Measurements from ENCODE around the gene LRFN5. TPM values are rescaled to one million over a fixed set of nuclear protein-coding genes. Genes with fewer than 3 reads are reported as not detected.

Gene LRFN5
- total and polyA plus RNA-seq, 2 experiments from 2014 or later, result 0.54 TPM

DNA sequence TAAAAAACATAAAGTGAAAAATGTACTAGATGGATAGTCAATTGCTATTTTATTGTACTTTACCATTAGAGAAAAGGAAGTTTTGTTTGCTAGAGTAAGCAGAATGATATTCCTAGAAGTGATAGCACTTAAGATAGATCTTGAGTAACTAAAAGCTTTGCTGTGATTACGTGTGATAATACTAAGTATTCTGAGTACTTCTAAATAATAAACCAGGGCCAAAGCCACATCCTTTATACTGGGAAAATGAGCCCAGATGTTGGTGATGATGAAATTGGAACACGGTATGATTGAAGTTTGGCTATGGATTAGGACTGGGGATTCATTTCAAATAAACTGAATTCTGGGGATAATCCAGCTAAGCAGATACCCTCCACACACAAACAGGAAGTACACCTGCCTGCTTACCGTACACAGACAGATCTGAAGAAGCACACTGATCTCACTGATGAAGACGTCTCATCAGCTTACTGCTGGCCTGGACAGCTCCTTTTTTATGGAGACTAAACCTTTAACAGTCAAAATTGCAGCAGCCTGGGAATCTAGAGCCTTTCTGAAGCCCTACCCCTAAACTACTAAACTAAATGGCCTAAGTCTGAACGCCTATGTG lies 199.8 kb downstream of the LRFN5 start:
- no peaks in the 10 kb centered on the region for H3K36me3 ChIP-seq (ENCODE audit: low read depth)
- no peak for DNase-seq
- H3K9me2 ChIP-seq (ENCODE audit: insufficient read depth), result no peaks in the 10 kb centered on the region
- H3K9me3 ChIP-seq (ENCODE audit: low read depth), result no peaks in the 10 kb centered on the region
- H3K27me3 ChIP-seq (replicated peaks; ENCODE audit: insufficient read depth), result no peaks in the 10 kb centered on the region
- no peak overlapping the region for H3K4me2 ChIP-seq (ENCODE audit: unreplicated experiment)
- no peak overlapping the region for H3K9ac ChIP-seq
- no peaks in the 10 kb centered on the region for H3F3A ChIP-seq (ENCODE audit: insufficient read depth)
- in situ Hi-C loops (cut with MboI), result no loop called here
- H3K4me1 ChIP-seq (ENCODE audit: insufficient read depth), result no peaks in the 10 kb centered on the region
- H3K27ac ChIP-seq, result no peak overlapping the region
- TF ChIP-seq EZH2 (IDR thresholded peaks at IDR 0.05; ENCODE audit: insufficient read depth, poor library complexity, severe bottlenecking) (no peak), EZH2phosphoT487 (IDR thresholded peaks at IDR 0.05; ENCODE audit: insufficient read depth, low read depth) (no peak)
- H3K4me3 ChIP-seq, result no peak overlapping the region
- H4K20me1 ChIP-seq (ENCODE audit: insufficient read depth), result no peaks in the 10 kb centered on the region
- 40 to 43% methylated on average over 5 of the region's 5 CpGs for WGBS, 2 experiments (ENCODE audit: low coverage in 1 of 2, low lambda C conversion rate in 2 of 2, missing lambda C conversion rate in 2 of 2)
- H2AFZ ChIP-seq, result no peak overlapping the region
- no peaks in the 10 kb centered on the region for H3K79me2 ChIP-seq (ENCODE audit: insufficient read depth)

DNA sequence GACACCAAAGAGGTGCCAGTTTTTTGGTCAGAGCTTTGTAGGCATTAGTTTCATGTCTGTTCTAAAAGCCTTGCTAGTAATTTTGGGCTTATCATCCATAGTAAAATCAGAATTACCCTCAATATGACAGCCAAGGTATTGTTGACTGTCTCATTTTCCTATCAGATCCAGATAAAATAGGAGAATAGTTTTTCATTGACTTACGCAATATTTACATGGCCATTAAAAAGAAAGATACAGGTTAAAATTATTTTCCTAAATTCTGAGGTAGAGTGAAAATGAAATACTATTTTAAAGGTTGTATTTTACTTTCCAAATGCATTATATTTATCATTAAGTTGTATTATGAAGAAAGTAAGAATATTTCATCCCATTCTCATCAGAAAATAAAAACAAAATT lies 203.7 kb downstream of the LRFN5 start:
- no peaks in the 10 kb centered on the region for H3K36me3 ChIP-seq (ENCODE audit: low read depth)
- in situ Hi-C loops (cut with MboI), result no loop called here
- H3K4me1 ChIP-seq (ENCODE audit: insufficient read depth), result no peaks in the 10 kb centered on the region
- no peak overlapping the region for H3K4me3 ChIP-seq
- H2AFZ ChIP-seq, result no peak overlapping the region
- DNase-seq, result no peak
- no peak overlapping the region for H3K27ac ChIP-seq
- no peaks in the 10 kb centered on the region for H3K79me2 ChIP-seq (ENCODE audit: insufficient read depth)
- WGBS, 2 experiments (ENCODE audit: low coverage in 1 of 2, low lambda C conversion rate in 2 of 2, missing lambda C conversion rate in 2 of 2), result 85 to 91% methylated on average over 1 of the region's 1 CpG
- no peaks in the 10 kb centered on the region for H3F3A ChIP-seq (ENCODE audit: insufficient read depth)
- H3K27me3 ChIP-seq (replicated peaks; ENCODE audit: insufficient read depth), result no peaks in the 10 kb centered on the region
- H3K9ac ChIP-seq, result no peak overlapping the region
- H3K9me3 ChIP-seq (ENCODE audit: low read depth), result no peaks in the 10 kb centered on the region
- H3K9me2 ChIP-seq (ENCODE audit: insufficient read depth), result no peaks in the 10 kb centered on the region
- H3K4me2 ChIP-seq (ENCODE audit: unreplicated experiment), result no peak overlapping the region
- H4K20me1 ChIP-seq (ENCODE audit: insufficient read depth), result no peaks in the 10 kb centered on the region
- TF ChIP-seq EZH2 (IDR thresholded peaks at IDR 0.05; ENCODE audit: insufficient read depth, poor library complexity, severe bottlenecking) (no peak), EZH2phosphoT487 (IDR thresholded peaks at IDR 0.05; ENCODE audit: insufficient read depth, low read depth) (no peak)

GRCh38 chr14:41817626-41818025 lies 210.9 kb downstream of the LRFN5 start:
- no peak overlapping the region for H3K4me3 ChIP-seq
- no peak overlapping the region; the same call in 1 of the 2 replicates for H2AFZ ChIP-seq
- H3K9me2 ChIP-seq (ENCODE audit: insufficient read depth), result no peaks in the 10 kb centered on the region
- H3K27me3 ChIP-seq (replicated peaks; ENCODE audit: insufficient read depth), result no peaks in the 10 kb centered on the region
- H3K79me2 ChIP-seq (ENCODE audit: insufficient read depth), result no peaks in the 10 kb centered on the region
- in situ Hi-C loops (cut with MboI), result no loop called here
- TF ChIP-seq EZH2phosphoT487 (IDR thresholded peaks at IDR 0.05; ENCODE audit: insufficient read depth, low read depth) (no peak), EZH2 (IDR thresholded peaks at IDR 0.05; ENCODE audit: insufficient read depth, poor library complexity, severe bottlenecking) (no peak)
- H4K20me1 ChIP-seq (ENCODE audit: insufficient read depth), result no peaks in the 10 kb centered on the region
- no peak overlapping the region for H3K9ac ChIP-seq
- no peaks in the 10 kb centered on the region for H3F3A ChIP-seq (ENCODE audit: insufficient read depth)
- no peaks in the 10 kb centered on the region for H3K36me3 ChIP-seq (ENCODE audit: low read depth)
- H3K4me1 ChIP-seq (ENCODE audit: insufficient read depth), result peaks cover 8% of the 10 kb centered on the region; the same call in 1 of the 2 replicates
- H3K4me2 ChIP-seq (ENCODE audit: unreplicated experiment), result no peak overlapping the region
- no peak for DNase-seq
- no peaks in the 10 kb centered on the region for H3K9me3 ChIP-seq (ENCODE audit: low read depth)
- WGBS, 2 experiments (ENCODE audit: low coverage in 1 of 2, low lambda C conversion rate in 2 of 2, missing lambda C conversion rate in 2 of 2), result 89 to 96% methylated on average over 1 of the region's 1 CpG
- H3K27ac ChIP-seq, result no peak overlapping the region

DNA sequence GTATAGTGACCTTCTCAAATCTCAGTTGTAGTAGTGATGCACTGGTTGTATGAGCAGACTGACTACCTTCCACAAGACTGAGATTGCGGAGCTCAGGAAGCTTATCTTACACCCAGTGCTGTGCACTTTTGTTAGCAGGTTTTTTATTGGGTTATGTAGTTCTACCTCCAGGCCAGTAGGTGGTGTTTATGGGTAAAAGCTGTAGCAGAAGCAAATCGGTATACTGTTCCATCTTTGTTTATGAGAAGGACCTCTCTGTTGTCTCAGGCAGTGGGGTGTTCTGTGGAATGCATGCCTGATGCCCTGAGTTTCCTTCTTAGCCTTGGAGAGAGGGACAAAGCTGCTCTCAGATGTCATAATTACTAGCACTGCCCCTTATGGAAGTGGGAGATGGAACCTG lies 217.8 kb downstream of the LRFN5 start:
- in situ Hi-C loops (cut with MboI), result no loop called here
- peaks cover 11% of the 10 kb centered on the region; the same call in 1 of the 2 replicates for H3K4me1 ChIP-seq (ENCODE audit: insufficient read depth)
- H3K79me2 ChIP-seq (ENCODE audit: insufficient read depth), result no peaks in the 10 kb centered on the region
- H3K4me3 ChIP-seq, result no peak overlapping the region
- H3K27me3 ChIP-seq (replicated peaks; ENCODE audit: insufficient read depth), result no peaks in the 10 kb centered on the region
- H3K27ac ChIP-seq, result no peak overlapping the region
- no peak overlapping the region for H3K9ac ChIP-seq
- H3K4me2 ChIP-seq (ENCODE audit: unreplicated experiment), result no peak overlapping the region
- WGBS, 2 experiments (ENCODE audit: low coverage in 1 of 2, low lambda C conversion rate in 2 of 2, missing lambda C conversion rate in 2 of 2), result 94 to 96% methylated on average over 2 of the region's 2 CpGs
- TF ChIP-seq EZH2 (IDR thresholded peaks at IDR 0.05; ENCODE audit: insufficient read depth, poor library complexity, severe bottlenecking) (no peak), EZH2phosphoT487 (IDR thresholded peaks at IDR 0.05; ENCODE audit: insufficient read depth, low read depth) (no peak)
- no peaks in the 10 kb centered on the region for H3F3A ChIP-seq (ENCODE audit: insufficient read depth)
- no peaks in the 10 kb centered on the region for H3K9me2 ChIP-seq (ENCODE audit: insufficient read depth)
- H2AFZ ChIP-seq, result no peak overlapping the region
- H3K36me3 ChIP-seq (ENCODE audit: low read depth), result no peaks in the 10 kb centered on the region
- DNase-seq, result no peak
- H3K9me3 ChIP-seq (ENCODE audit: low read depth), result no peaks in the 10 kb centered on the region
- no peaks in the 10 kb centered on the region for H4K20me1 ChIP-seq (ENCODE audit: insufficient read depth)
